Measurements from ENCODE around the gene SDC3.

GRCh38 chr1:30912224-30912623 lies 3.7 kb upstream of the SDC3 start:
- TF ChIP-seq CTCF (IDR thresholded peaks at IDR 0.05; ENCODE audit: insufficient read depth, low read depth, low read length) (no peak), EZH2 (IDR thresholded peaks at IDR 0.05; ENCODE audit: insufficient read depth, low read length) (no peak)

Measured in astrocyte (in vitro differentiated cells and primary cell).